GM23338 (cell line): Measurements from ENCODE around the gene SPPL2A. TPM values are rescaled to one million over a fixed set of nuclear protein-coding genes. Genes with fewer than 3 reads are reported as not detected.

ENCODE experiments used
- ATAC-seq: fragments of 200-7000 bp; cut with Tn5 transposase; 3 replicates; pipeline ENCODE4 v1.9.1; 2020
- DNase-seq: peaks from one replicate; pipeline ENCODE4 v3.0.0-alpha.2; 2015; ENCODE audit warnings: low spot score
- H2AFZ ChIP-seq: fragments of 200-600 bp; sonication (generic); 2 replicates; pipeline ENCODE4 v1.8.0; 2016; ENCODE audit warnings: antibody characterized with exemption, mild to moderate bottlenecking, moderate library complexity
- H3F3A ChIP-seq: fragments of 200-600 bp; sonication (generic); replicated peaks from 2 replicates; pipeline ENCODE4 v1.8.0; 2017; ENCODE audit warnings: antibody characterized with exemption, mixed run types, low read depth
- H3K27ac ChIP-seq: fragments of 200-600 bp; sonication (generic); 2 replicates; pipeline ENCODE4 v1.6.1; 2016; ENCODE audit warnings: low read depth
- H3K27me3 ChIP-seq: fragments of 200-600 bp; sonication (generic); 2 replicates; pipeline ENCODE4 v1.8.0; 2016; ENCODE audit warnings: mild to moderate bottlenecking, mixed run types, moderate library complexity; ENCODE audit not compliant: insufficient read depth
- H3K36me3 ChIP-seq: fragments of 200-600 bp; sonication (generic); 2 replicates; pipeline ENCODE4 v1.8.0; 2016; ENCODE audit warnings: mild to moderate bottlenecking; ENCODE audit not compliant: insufficient read depth
- H3K4me1 ChIP-seq: fragments of 200-600 bp; sonication (generic); 2 replicates; pipeline ENCODE4 v1.8.0; 2016; ENCODE audit warnings: mild to moderate bottlenecking, moderate library complexity; ENCODE audit not compliant: insufficient read depth
- H3K4me2 ChIP-seq: fragments of 200-600 bp; sonication (generic); 2 replicates; pipeline ENCODE4 v1.7.1; 2017; ENCODE audit warnings: mixed run types
- H3K4me3 ChIP-seq: fragments of 200-600 bp; sonication (generic); 2 replicates; pipeline ENCODE4 v1.6.1; 2016; ENCODE audit warnings: mixed run types
- H3K79me2 ChIP-seq: fragments of 200-600 bp; sonication (generic); replicated peaks from 2 replicates; pipeline ENCODE4 v1.8.0; 2017; ENCODE audit warnings: mild to moderate bottlenecking; ENCODE audit not compliant: insufficient read depth
- H3K9me2 ChIP-seq: fragments of 200-600 bp; sonication (generic); 2 replicates; pipeline ENCODE4 v1.8.0; 2017; ENCODE audit not compliant: insufficient read depth
- H4K20me1 ChIP-seq: fragments of 200-600 bp; sonication (generic); replicated peaks from 2 replicates; pipeline ENCODE4 v1.8.0; 2017; ENCODE audit warnings: mild to moderate bottlenecking; ENCODE audit not compliant: insufficient read depth
- H3K27ac Mint-ChIP-seq: 2 replicates; pipeline ENCODE4 v1.8.0; 2020; ENCODE audit warnings: inconsistent platforms, mild to moderate bottlenecking, moderate library complexity, mixed read lengths
- H3K27me3 Mint-ChIP-seq: 3 replicates; pipeline ENCODE4 v1.8.0; 2022; ENCODE audit warnings: low read depth, mild to moderate bottlenecking, moderate library complexity, mixed read lengths, inconsistent platforms; ENCODE audit not compliant: insufficient read depth, poor library complexity
- H3K36me3 Mint-ChIP-seq: 3 replicates; pipeline ENCODE4 v1.8.0; 2021; ENCODE audit warnings: low read depth, mild to moderate bottlenecking, inconsistent platforms, moderate library complexity, mixed read lengths
- H3K4me1 Mint-ChIP-seq: 3 replicates; pipeline ENCODE4 v1.8.0; 2020; ENCODE audit warnings: mild to moderate bottlenecking, inconsistent platforms, mixed read lengths
- H3K4me3 Mint-ChIP-seq: 3 replicates; pipeline ENCODE4 v1.8.0; 2021; ENCODE audit warnings: moderate library complexity, mild to moderate bottlenecking, inconsistent platforms, mixed read lengths
- H3K9me3 Mint-ChIP-seq: 3 replicates; pipeline ENCODE4 v1.8.0; 2020; ENCODE audit warnings: moderate library complexity, mild to moderate bottlenecking, inconsistent platforms, mixed read lengths
- CREB1 ChIP-seq: fragments of 250-450 bp; sonication (Bioruptor Pico); IDR thresholded peaks from 2 replicates; pipeline ENCODE4 v1.5.0; 2020; ENCODE audit warnings: low read depth, mild to moderate bottlenecking, moderate library complexity
- CTCF ChIP-seq, 2 experiments: fragments of 200-600 bp in 1 of 2; sonication (generic) in 1 of 2; conservative IDR thresholded peaks; 2 replicates each; pipeline versions ENCODE4 v1.5.1 to v1.6.1; 2016 to 2017; ENCODE audit warnings: antibody characterized with exemption in 2 of 2, low read depth in 2 of 2, mild to moderate bottlenecking in 2 of 2, moderate library complexity in 1 of 2
- ETS1 ChIP-seq: IDR thresholded peaks from 2 replicates; pipeline ENCODE4 v1.6.1; 2016; ENCODE audit warnings: antibody characterized with exemption
- EZH2 ChIP-seq: fragments of 200-600 bp; sonication (generic); IDR thresholded peaks from one replicate; pipeline ENCODE4 v1.8.0; 2017; ENCODE audit warnings: antibody characterized with exemption, mild to moderate bottlenecking, low read depth; ENCODE audit not compliant: unreplicated experiment
- EZH2phosphoT487 ChIP-seq: fragments of 200-600 bp; sonication (generic); IDR thresholded peaks from one replicate; pipeline ENCODE4 v1.8.1; 2018; ENCODE audit warnings: antibody characterized with exemption; ENCODE audit not compliant: unreplicated experiment
- JUNB ChIP-seq: IDR thresholded peaks from one replicate; pipeline ENCODE4 v1.6.1; 2016; ENCODE audit warnings: antibody characterized with exemption; ENCODE audit not compliant: unreplicated experiment
- NANOG ChIP-seq: IDR thresholded peaks from 2 replicates; pipeline ENCODE4 v1.6.1; 2016; ENCODE audit warnings: antibody characterized with exemption, borderline replicate concordance
- POLR2AphosphoS5 ChIP-seq: IDR thresholded peaks from 2 replicates; pipeline ENCODE4 v1.6.1; 2016; ENCODE audit warnings: antibody characterized with exemption, low read depth
- REST ChIP-seq: IDR thresholded peaks from one replicate; pipeline ENCODE4 v1.6.1; 2018; ENCODE audit warnings: antibody characterized with exemption; ENCODE audit not compliant: unreplicated experiment
- STAT1 ChIP-seq: IDR thresholded peaks from one replicate; pipeline ENCODE4 v1.6.1; 2016; ENCODE audit warnings: antibody characterized with exemption; ENCODE audit not compliant: unreplicated experiment
- ZNF114 ChIP-seq: fragments of 250-450 bp; sonication (Bioruptor Pico); IDR thresholded peaks from 2 replicates; pipeline ENCODE4 v1.5.0; 2020; ENCODE audit warnings: mild to moderate bottlenecking, moderate library complexity
- ZNF331 ChIP-seq: fragments of 250-450 bp; sonication (Bioruptor Pico); IDR thresholded peaks from 2 replicates; pipeline ENCODE4 v1.5.0; 2020; ENCODE audit warnings: low read depth, mild to moderate bottlenecking, moderate library complexity
- ZNF462 ChIP-seq: fragments of 250-450 bp; sonication (Bioruptor Pico); IDR thresholded peaks from 2 replicates; pipeline ENCODE4 v1.5.0; 2020; ENCODE audit warnings: mild to moderate bottlenecking, moderate library complexity
- polyA plus RNA-seq: library from polyadenylated mRNA; unstranded; fragments of >200 nt; fragmentation: Nextera tagmentation; extraction: Ambion mirVana; gene quantifications from 2 replicates; pipeline ENCODE4 v1.2.1, GENCODE V29; 2016
- total RNA-seq: library from RNA; depleted of rRNA; stranded (reverse); fragments of >200 nt; shearing (Covaris generic); gene quantifications from 2 replicates; pipeline ENCODE4 v1.2.3, GENCODE V29; 2014

Gene SPPL2A
- total and polyA plus RNA-seq, 2 experiments from 2014 or later = 10.9 to 24.1 TPM

- peaks cover 14% of the 10 kb centered on the region; the same call in 2 of the 3 replicates for H3K36me3 Mint-ChIP-seq
- no peak for ATAC-seq
- TF ChIP-seq EZH2phosphoT487 (no peak), CREB1 (CRISPR knock-in tag) (no peak), ETS1 (no peak), JUNB (no peak), ZNF462 (no peak), ZNF331 (CRISPR knock-in tag) (no peak), POLR2AphosphoS5 (no peak), REST (no peak), NANOG (no peak), EZH2 (no peak), CTCF (conservative IDR thresholded peaks at IDR 0.05; ENCODE audit: low read depth in 2 of 2) (no peak), STAT1 (no peak), ZNF114 (CRISPR knock-in tag) (no peak)
- H3K27me3 Mint-ChIP-seq = peaks cover 2% of the 10 kb centered on the region
- H3K4me2 ChIP-seq = no peak overlapping the region
- H3K27ac Mint-ChIP-seq = no peak overlapping the region
- no peak overlapping the region for H2AFZ ChIP-seq
- H3K27ac ChIP-seq = no peak overlapping the region
- no peaks in the 10 kb centered on the region for H3K9me3 Mint-ChIP-seq
- no peak overlapping the region for H3K4me3 Mint-ChIP-seq
- H3K79me2 ChIP-seq = no peaks in the 10 kb centered on the region
- H3K4me1 Mint-ChIP-seq = no peaks in the 10 kb centered on the region
- no peaks in the 10 kb centered on the region for H3K4me1 ChIP-seq
- no peaks in the 10 kb centered on the region for H3F3A ChIP-seq
- peaks cover 9% of the 10 kb centered on the region; the same call in 1 of the 2 replicates for H3K36me3 ChIP-seq
- H3K9me2 ChIP-seq = no peaks in the 10 kb centered on the region
- H3K27me3 ChIP-seq = no peaks in the 10 kb centered on the region
- H3K4me3 ChIP-seq = no peak overlapping the region
- no peaks in the 10 kb centered on the region for H4K20me1 ChIP-seq
- DNase-seq = no peak
Measured at GRCh38 chr15:50735156-50735555, 30.4 kb downstream of the SPPL2A start.
